NCI-H460 (cell line): ENCODE measurements around the gene ADH1B. TPM values are rescaled to one million over a fixed set of nuclear protein-coding genes. Genes with fewer than 3 reads are reported as not detected.
"Not testable (repeated sequence)": the region's sequence is repeated elsewhere in the genome, so short reads cannot be mapped to it uniquely, and the experiment has no call there.

Source experiments
- DNase-seq: peaks from one replicate; pipeline ENCODE4 v3.0.0-alpha.2; 2016; ENCODE audit warnings: low read depth; ENCODE audit errors: extremely low read depth
- polyA plus RNA-seq: library from polyadenylated mRNA; depleted of rRNA; stranded (reverse); fragments of >200 nt; gene quantifications from 2 replicates; pipeline ENCODE4 v1.2.3, GENCODE V29; 2014; cell fraction: nucleus; rRNA removed
- total RNA-seq: library from RNA; depleted of rRNA; stranded (reverse); fragments of >200 nt; shearing (Covaris generic); gene quantifications from 2 replicates; pipeline ENCODE4 v1.2.3, GENCODE V29; 2014; rRNA removed

ADH1B gene
- not detected in 2 replicates for total RNA-seq
- polyA plus RNA-seq = not detected in 2 replicates

GRCh38 chr4:99321241-99322191 lies at the start of gene ADH1B:
Gene ADH1B, minus strand, starts transcription at chr4:99321401. Its CDS starts 70 bp downstream, at chr4:99321331.
- DNase-seq = no peak

GRCh38 chr4:99367817-99368216 lies 46.6 kb upstream of the ADH1B start:
- not testable (repeated sequence) for DNase-seq

GRCh38 chr4:99366491-99366890 lies 45.3 kb upstream of the ADH1B start:
- no peak for DNase-seq

- no peak for DNase-seq
These were observed 41.6 kb upstream of the ADH1B start for GRCh38 chr4:99362768-99363167.

GRCh38 chr4:99361899-99362275 lies 40.7 kb upstream of the ADH1B start:
- no peak for DNase-seq

- DNase-seq = no peak
These were observed 40.2 kb upstream of the ADH1B start for GRCh38 chr4:99361268-99361898.

GRCh38 chr4:99359480-99360204 lies 38.4 kb upstream of the ADH1B start:
- no peak for DNase-seq

- DNase-seq = no peak
These were observed 36.7 kb upstream of the ADH1B start for GRCh38 chr4:99357948-99358347.

- no peak for DNase-seq
These were observed 35.8 kb upstream of the ADH1B start for GRCh38 chr4:99356992-99357391.

GRCh38 chr4:99356149-99356548 lies 34.9 kb upstream of the ADH1B start:
- DNase-seq = not testable (repeated sequence)

GRCh38 chr4:99352602-99353537 lies 31.7 kb upstream of the ADH1B start, which contains the start of gene ADH1C:
Gene ADH1C, minus strand, starts transcription at chr4:99352746. Its CDS starts 71 bp downstream, at chr4:99352675.
- DNase-seq = no peak

GRCh38 chr4:99351487-99351886 lies 30.3 kb upstream of the ADH1B start:
- no peak for DNase-seq

- no peak for DNase-seq
These were observed 28.1 kb upstream of the ADH1B start for GRCh38 chr4:99349338-99349737.

- DNase-seq = not testable (repeated sequence)
These were observed 21.4 kb upstream of the ADH1B start for GRCh38 chr4:99342624-99343023.

- no peak for DNase-seq
These were observed 20.2 kb upstream of the ADH1B start for GRCh38 chr4:99341426-99341825.

- no peak for DNase-seq
These were observed 18.0 kb upstream of the ADH1B start for GRCh38 chr4:99339172-99339571.

- DNase-seq = no peak
These were observed 15.4 kb upstream of the ADH1B start for GRCh38 chr4:99336553-99336952.

GRCh38 chr4:99334880-99335279 lies 13.7 kb upstream of the ADH1B start:
- DNase-seq = no peak

- DNase-seq = no peak
These were observed 9.4 kb upstream of the ADH1B start for GRCh38 chr4:99330648-99331047.

- no peak for DNase-seq
These were observed 8.7 kb upstream of the ADH1B start for GRCh38 chr4:99329876-99330275.
